Neuronal stem cell (in vitro differentiated cells): Measurements from ENCODE around the gene ITPK1.

ENCODE experiments used
- DNase-seq: peaks from one replicate; pipeline ENCODE4 v3.0.0-alpha.2; 2013; ENCODE audit warnings: low spot score
- H2AFZ ChIP-seq: one replicate; pipeline ENCODE4 v1.6.1; 2013; ENCODE audit warnings: mild to moderate bottlenecking, low read length, inconsistent platforms
- H2AK5ac ChIP-seq: 2 replicates; pipeline ENCODE4 v1.6.1; 2013; ENCODE audit warnings: low read depth, mild to moderate bottlenecking, inconsistent platforms, low read length, moderate library complexity, mixed read lengths
- H2BK120ac ChIP-seq: 2 replicates; pipeline ENCODE4 v1.6.1; 2013; ENCODE audit warnings: low read depth, mild to moderate bottlenecking, inconsistent platforms, low read length, moderate library complexity, mixed read lengths
- H2BK12ac ChIP-seq: one replicate; pipeline ENCODE4 v1.6.1; 2013; ENCODE audit warnings: low read length, inconsistent platforms
- H2BK15ac ChIP-seq: 2 replicates; pipeline ENCODE4 v1.6.1; 2013; ENCODE audit warnings: mild to moderate bottlenecking, low read length, inconsistent platforms, mixed read lengths
- H2BK5ac ChIP-seq: one replicate; pipeline ENCODE4 v1.6.1; 2013; ENCODE audit warnings: inconsistent platforms, mild to moderate bottlenecking, low read length, moderate library complexity
- H3K14ac ChIP-seq: one replicate; pipeline ENCODE4 v1.6.1; 2013; ENCODE audit warnings: low read length, inconsistent platforms
- H3K18ac ChIP-seq: 2 replicates; pipeline ENCODE4 v1.6.1; 2013; ENCODE audit warnings: low read length, inconsistent platforms
- H3K23ac ChIP-seq: 2 replicates; pipeline ENCODE4 v1.6.1; 2013; ENCODE audit warnings: low read depth, mild to moderate bottlenecking, mixed read lengths, low read length, inconsistent platforms; ENCODE audit not compliant: poor library complexity
- H3K27ac ChIP-seq: replicated peaks from 3 replicates; pipeline ENCODE4 v1.5.1; 2013; ENCODE audit warnings: low read length, inconsistent platforms
- H3K27me3 ChIP-seq, 3 experiments: 2 replicates each; pipeline ENCODE4 v1.6.1; 2013; ENCODE audit warnings: low read length in 3 of 3, mild to moderate bottlenecking in 2 of 3, inconsistent platforms in 1 of 3, low read depth in 1 of 3, mixed read lengths in 1 of 3, moderate library complexity in 1 of 3; ENCODE audit not compliant: control insufficient read depth in 3 of 3, insufficient read depth in 3 of 3
- H3K36me3 ChIP-seq, 2 donors: replicated peaks in 1 of 2; 2 replicates each; pipeline ENCODE4 v1.6.1; 2013; ENCODE audit warnings: low read length in 2 of 2; ENCODE audit not compliant: control insufficient read depth in 2 of 2, insufficient read depth in 2 of 2
- H3K4ac ChIP-seq: 2 replicates; pipeline ENCODE4 v1.6.1; 2013; ENCODE audit warnings: inconsistent platforms, mild to moderate bottlenecking, low read length, moderate library complexity
- H3K4me1 ChIP-seq, 2 donors: 1 replicate in 1 of 2; 2 replicates in 1 of 2; pipeline ENCODE4 v1.6.1; 2013; ENCODE audit warnings: low read length in 2 of 2, low read depth in 1 of 2; ENCODE audit not compliant: control insufficient read depth in 2 of 2, insufficient read depth in 1 of 2
- H3K4me2 ChIP-seq: one replicate; pipeline ENCODE4 v1.6.1; 2013; ENCODE audit warnings: mild to moderate bottlenecking, low read length, inconsistent platforms; ENCODE audit not compliant: insufficient read depth, poor library complexity, severe bottlenecking
- H3K4me3 ChIP-seq, 2 donors: 2 replicates each; pipeline ENCODE4 v1.5.1; 2013; ENCODE audit warnings: low read length in 2 of 2, mild to moderate bottlenecking in 2 of 2, inconsistent platforms in 1 of 2, moderate library complexity in 1 of 2
- H3K79me1 ChIP-seq: one replicate; pipeline ENCODE4 v1.6.1; 2013; ENCODE audit warnings: low read depth, mild to moderate bottlenecking, inconsistent platforms, low read length, moderate library complexity
- H3K9ac ChIP-seq: one replicate; pipeline ENCODE4 v1.6.1; 2013; ENCODE audit warnings: mild to moderate bottlenecking, low read depth, low read length, inconsistent platforms; ENCODE audit not compliant: poor library complexity
- H3K9me3 ChIP-seq, 2 donors: replicated peaks in 1 of 2; 2 replicates each; pipeline versions ENCODE3 to v1.6.1; 2013; ENCODE audit warnings: low read length in 2 of 2, mild to moderate bottlenecking in 2 of 2, inconsistent platforms in 1 of 2, low read depth in 1 of 2, mixed read lengths in 1 of 2, moderate library complexity in 1 of 2; ENCODE audit not compliant: control insufficient read depth in 2 of 2, insufficient read depth in 1 of 2
- H4K8ac ChIP-seq: one replicate; pipeline ENCODE4 v1.6.1; 2013; ENCODE audit warnings: low read depth, mild to moderate bottlenecking, inconsistent platforms, low read length, moderate library complexity
- H4K91ac ChIP-seq: one replicate; pipeline ENCODE4 v1.6.1; 2013; ENCODE audit warnings: low read length, low read depth, mild to moderate bottlenecking, inconsistent platforms; ENCODE audit not compliant: poor library complexity
- WGBS, 2 donors: extraction: QIAGEN DNeasy Blood & Tissue Kit; methylation state at CpG; one replicate each; pipeline ENCODE4 v1.1.7; 2013; ENCODE audit warnings: missing lambda C conversion rate in 2 of 2, mixed read lengths in 1 of 2; ENCODE audit not compliant: insufficient read length in 2 of 2, insufficient replicate concordance in 1 of 2; ENCODE audit errors: extremely low coverage in 2 of 2; 5-methylcytosine and 5-hydroxymethylcytosine counted together

The ITPK1 gene

DNA sequence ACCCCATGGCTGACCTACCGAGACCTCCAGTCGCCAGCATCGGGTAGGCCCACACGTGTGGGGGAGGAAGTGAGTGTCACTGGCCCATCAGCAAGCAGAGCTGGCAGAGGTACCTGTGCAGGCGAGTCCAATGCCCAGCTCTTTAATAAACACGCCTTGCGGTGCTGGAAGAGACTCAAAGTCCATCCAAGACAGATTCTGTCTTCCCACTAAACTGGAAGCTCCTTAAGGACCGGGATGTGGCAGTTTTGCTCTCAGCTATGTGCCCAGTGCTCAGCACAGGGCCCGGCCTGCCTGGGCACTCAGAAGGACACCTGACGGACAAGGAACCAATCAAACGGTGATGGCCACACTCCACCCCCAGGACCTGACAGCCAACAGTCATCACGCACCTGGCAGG lies 65.0 kb downstream of the ITPK1 start:
- Histone ChIP-seq H3K4me2 (no peak overlapping the region), H2BK15ac (no peak overlapping the region), H3K4ac (no peak overlapping the region), H3K14ac (no peak overlapping the region), H4K8ac (no peak overlapping the region), H2AK5ac (peak overlapping the region; percentile 66), H3K79me1 (no peaks in the 10 kb centered on the region), H3K27ac (no peak overlapping the region), H3K9me3 (no peaks in the 10 kb centered on the region), H2AFZ (no peak overlapping the region), H2BK5ac (no peak overlapping the region), H3K27me3 (peaks cover 2 to 23% (median 13%) of the 10 kb centered on the region in 3 experiments), H2BK120ac (no peak overlapping the region), H3K4me1 (peaks cover 18 to 22% of the 10 kb centered on the region in 2 donors), H3K23ac (no peak overlapping the region), H3K9ac (no peak overlapping the region), H4K91ac (no peak overlapping the region), H3K18ac (no peak overlapping the region), H3K36me3 (no peaks in the 10 kb centered on the region), H2BK12ac (no peak overlapping the region), H3K4me3 (no peak overlapping the region)
- no CpG with 5 or more reads among the region's 12 CpGs for WGBS, 2 donors
- DNase-seq, result no peak

GRCh38 chr14:93049867-93050331 lies 65.8 kb downstream of the ITPK1 start:
- DNase-seq, result no peak
- Histone ChIP-seq H2BK5ac (no peak overlapping the region), H3K27ac (no peak overlapping the region), H3K18ac (no peak overlapping the region), H3K9ac (no peak overlapping the region), H3K36me3 (no peaks in the 10 kb centered on the region), H2BK120ac (no peak overlapping the region), H2BK12ac (no peak overlapping the region), H3K79me1 (no peaks in the 10 kb centered on the region), H2AK5ac (no peak overlapping the region), H3K14ac (no peak overlapping the region), H4K91ac (no peak overlapping the region), H3K4me1 (peaks cover 21 to 26% of the 10 kb centered on the region in 2 donors), H3K4me2 (no peak overlapping the region), H3K4me3 (no peak overlapping the region), H3K4ac (no peak overlapping the region), H2AFZ (no peak overlapping the region), H2BK15ac (no peak overlapping the region), H3K23ac (no peak overlapping the region), H4K8ac (no peak overlapping the region), H3K27me3 (peaks cover 2 to 23% (median 15%) of the 10 kb centered on the region in 3 experiments), H3K9me3 (no peaks in the 10 kb centered on the region)
- WGBS, 2 donors, result no CpG with 5 or more reads among the region's 12 CpGs

DNA sequence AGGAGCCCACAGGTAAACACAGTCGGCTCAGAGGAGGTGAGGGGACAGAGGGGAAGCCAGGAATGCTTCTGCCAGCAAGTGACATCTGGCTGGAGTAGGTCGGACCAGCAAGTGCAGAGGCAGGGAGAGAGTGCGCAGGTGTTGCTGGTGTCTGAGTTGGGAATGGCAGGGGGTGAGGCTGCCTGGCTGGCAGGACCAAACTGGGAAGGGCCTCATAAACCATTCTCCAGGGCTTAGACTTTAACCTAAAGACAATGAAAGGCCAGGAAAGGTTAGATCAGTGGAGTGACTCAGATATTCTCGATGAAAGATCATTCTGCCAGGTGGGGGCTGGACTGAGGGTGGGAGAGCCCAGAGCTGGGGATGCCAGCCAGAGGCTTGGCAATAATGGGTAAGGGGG lies 66.4 kb downstream of the ITPK1 start:
- Histone ChIP-seq H3K23ac (no peak overlapping the region), H2AFZ (no peak overlapping the region), H2AK5ac (no peak overlapping the region), H3K27me3 (peaks cover 2 to 27% (median 21%) of the 10 kb centered on the region in 3 experiments), H4K8ac (no peak overlapping the region), H3K4me3 (no peak overlapping the region), H3K4ac (no peak overlapping the region), H2BK15ac (no peak overlapping the region), H2BK120ac (no peak overlapping the region), H3K36me3 (no peaks in the 10 kb centered on the region), H3K9ac (no peak overlapping the region), H2BK5ac (no peak overlapping the region), H4K91ac (no peak overlapping the region), H3K18ac (peak overlapping the region; percentile 76), H3K79me1 (no peaks in the 10 kb centered on the region), H2BK12ac (no peak overlapping the region), H3K27ac (no peak overlapping the region), H3K9me3 (no peaks in the 10 kb centered on the region), H3K4me1 (peaks cover 27 to 31% of the 10 kb centered on the region in 2 donors), H3K14ac (no peak overlapping the region), H3K4me2 (no peak overlapping the region)
- WGBS, 2 donors, result no CpG with 5 or more reads among the region's 4 CpGs
- DNase-seq, result no peak

GRCh38 chr14:93048843-93049242 lies 66.9 kb downstream of the ITPK1 start:
- peaks cover 27 to 31% of the 10 kb centered on the region in 2 donors for H3K4me1 ChIP-seq
- no peak overlapping the region for H2BK15ac ChIP-seq
- no peak overlapping the region for H3K9ac ChIP-seq
- no peak overlapping the region for H3K14ac ChIP-seq
- H3K36me3 ChIP-seq, result no peaks in the 10 kb centered on the region
- no peak overlapping the region for H2BK5ac ChIP-seq
- no peaks in the 10 kb centered on the region for H3K9me3 ChIP-seq
- no peak overlapping the region for H2BK120ac ChIP-seq
- H4K8ac ChIP-seq, result no peak overlapping the region
- no peaks in the 10 kb centered on the region for H3K79me1 ChIP-seq
- H2AFZ ChIP-seq, result no peak overlapping the region
- H3K27ac ChIP-seq, result no peak overlapping the region
- no peak overlapping the region for H3K4me2 ChIP-seq
- no peak for DNase-seq
- no peak overlapping the region for H2AK5ac ChIP-seq
- no peak overlapping the region for H3K18ac ChIP-seq
- H3K27me3 ChIP-seq, result peaks cover 2 to 30% (median 24%) of the 10 kb centered on the region in 3 experiments
- no peak overlapping the region for H3K4me3 ChIP-seq
- no peak overlapping the region for H3K4ac ChIP-seq
- H3K23ac ChIP-seq, result no peak overlapping the region
- no peak overlapping the region for H2BK12ac ChIP-seq
- no peak overlapping the region for H4K91ac ChIP-seq
- WGBS, 2 donors, result no CpG with 5 or more reads among the region's 2 CpGs
